Measurements from ENCODE around the gene RIMS4.

Gene RIMS4

GRCh38 chr20:44810061-44810390, 320 bp downstream of the RIMS4 start:
- no peak for TF ChIP-seq EZH2phosphoT487 (IDR thresholded peaks at IDR 0.05; ENCODE audit: borderline replicate concordance)
- TF ChIP-seq, protein P1, sequence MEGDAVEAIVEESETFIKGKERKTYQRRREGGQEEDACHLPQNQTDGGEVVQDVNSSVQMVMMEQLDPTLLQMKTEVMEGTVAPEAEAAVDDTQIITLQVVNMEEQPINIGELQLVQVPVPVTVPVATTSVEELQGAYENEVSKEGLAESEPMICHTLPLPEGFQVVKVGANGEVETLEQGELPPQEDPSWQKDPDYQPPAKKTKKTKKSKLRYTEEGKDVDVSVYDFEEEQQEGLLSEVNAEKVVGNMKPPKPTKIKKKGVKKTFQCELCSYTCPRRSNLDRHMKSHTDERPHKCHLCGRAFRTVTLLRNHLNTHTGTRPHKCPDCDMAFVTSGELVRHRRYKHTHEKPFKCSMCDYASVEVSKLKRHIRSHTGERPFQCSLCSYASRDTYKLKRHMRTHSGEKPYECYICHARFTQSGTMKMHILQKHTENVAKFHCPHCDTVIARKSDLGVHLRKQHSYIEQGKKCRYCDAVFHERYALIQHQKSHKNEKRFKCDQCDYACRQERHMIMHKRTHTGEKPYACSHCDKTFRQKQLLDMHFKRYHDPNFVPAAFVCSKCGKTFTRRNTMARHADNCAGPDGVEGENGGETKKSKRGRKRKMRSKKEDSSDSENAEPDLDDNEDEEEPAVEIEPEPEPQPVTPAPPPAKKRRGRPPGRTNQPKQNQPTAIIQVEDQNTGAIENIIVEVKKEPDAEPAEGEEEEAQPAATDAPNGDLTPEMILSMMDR (conservative IDR thresholded peaks at IDR 0.05; ENCODE audit: low read length) = no peak
- Histone ChIP-seq H3K36me3 (ENCODE audit: insufficient read depth, low read length) (no peaks in the 10 kb centered on the region), H3K9me3 (ENCODE audit: insufficient read depth, low read depth, low read length) (no peaks in the 10 kb centered on the region), H3K4me3 (ENCODE audit: low read length, poor library complexity, severe bottlenecking) (no peak overlapping the region), H3K27me3 (ENCODE audit: insufficient read depth, low read length, poor library complexity, severe bottlenecking) (no peaks in the 10 kb centered on the region), H3K79me2 (ENCODE audit: insufficient read depth, low read length) (no peaks in the 10 kb centered on the region), H3K9me2 (replicated peaks; ENCODE audit: low read depth, low read length) (no peaks in the 10 kb centered on the region), H3K4me2 (ENCODE audit: low read depth, low read length, poor library complexity, severe bottlenecking) (no peak overlapping the region), H3K4me1 (ENCODE audit: insufficient read depth, low read length, poor library complexity, severe bottlenecking) (no peaks in the 10 kb centered on the region), H3F3A (ENCODE audit: low read depth) (no peaks in the 10 kb centered on the region), H4K20me1 (ENCODE audit: insufficient read depth, low read length, poor library complexity, severe bottlenecking) (no peaks in the 10 kb centered on the region), H3K9ac (ENCODE audit: low read depth, low read length, poor library complexity, severe bottlenecking) (no peak overlapping the region), H2AFZ (ENCODE audit: low read length) (no peak overlapping the region)

- Histone ChIP-seq H3K4me3 (ENCODE audit: low read length, poor library complexity, severe bottlenecking) (no peak overlapping the region), H3K9me3 (ENCODE audit: insufficient read depth, low read depth, low read length) (no peaks in the 10 kb centered on the region), H3K79me2 (ENCODE audit: insufficient read depth, low read length) (no peaks in the 10 kb centered on the region), H4K20me1 (ENCODE audit: insufficient read depth, low read length, poor library complexity, severe bottlenecking) (no peaks in the 10 kb centered on the region), H3K9me2 (replicated peaks; ENCODE audit: low read depth, low read length) (no peaks in the 10 kb centered on the region), H3F3A (ENCODE audit: low read depth) (no peaks in the 10 kb centered on the region), H3K4me1 (ENCODE audit: insufficient read depth, low read length, poor library complexity, severe bottlenecking) (no peaks in the 10 kb centered on the region), H3K27me3 (ENCODE audit: insufficient read depth, low read length, poor library complexity, severe bottlenecking) (no peaks in the 10 kb centered on the region), H3K36me3 (ENCODE audit: insufficient read depth, low read length) (no peaks in the 10 kb centered on the region), H3K4me2 (ENCODE audit: low read depth, low read length, poor library complexity, severe bottlenecking) (no peak overlapping the region), H2AFZ (ENCODE audit: low read length) (no peak overlapping the region), H3K9ac (ENCODE audit: low read depth, low read length, poor library complexity, severe bottlenecking) (no peak overlapping the region)
- TF ChIP-seq, protein P1 (conservative IDR thresholded peaks at IDR 0.05; ENCODE audit: low read length) = no peak
- no peak for TF ChIP-seq EZH2phosphoT487 (IDR thresholded peaks at IDR 0.05; ENCODE audit: borderline replicate concordance)
These were observed 826 bp downstream of the RIMS4 start for GRCh38 chr20:44809380-44810060.

GRCh38 chr20:44807684-44808056, 2.7 kb downstream of the RIMS4 start:
- no peaks in the 10 kb centered on the region for H3K9me2 ChIP-seq (replicated peaks; ENCODE audit: low read depth, low read length)
- H3F3A ChIP-seq (ENCODE audit: low read depth) = no peaks in the 10 kb centered on the region
- no peaks in the 10 kb centered on the region for H3K79me2 ChIP-seq (ENCODE audit: insufficient read depth, low read length)
- H3K27me3 ChIP-seq (ENCODE audit: insufficient read depth, low read length, poor library complexity, severe bottlenecking) = no peaks in the 10 kb centered on the region
- TF ChIP-seq EZH2phosphoT487 (IDR thresholded peaks at IDR 0.05; ENCODE audit: borderline replicate concordance) = no peak
- TF ChIP-seq, protein P1 (conservative IDR thresholded peaks at IDR 0.05; ENCODE audit: low read length) = no peak
- H3K4me3 ChIP-seq (ENCODE audit: low read length, poor library complexity, severe bottlenecking) = no peak overlapping the region
- H3K9me3 ChIP-seq (ENCODE audit: insufficient read depth, low read depth, low read length) = no peaks in the 10 kb centered on the region
- H3K36me3 ChIP-seq (ENCODE audit: insufficient read depth, low read length) = no peaks in the 10 kb centered on the region
- no peak overlapping the region for H2AFZ ChIP-seq (ENCODE audit: low read length)
- no peak overlapping the region for H3K9ac ChIP-seq (ENCODE audit: low read depth, low read length, poor library complexity, severe bottlenecking)
- H3K4me1 ChIP-seq (ENCODE audit: insufficient read depth, low read length, poor library complexity, severe bottlenecking) = no peaks in the 10 kb centered on the region
- no peak overlapping the region for H3K4me2 ChIP-seq (ENCODE audit: low read depth, low read length, poor library complexity, severe bottlenecking)
- no peaks in the 10 kb centered on the region for H4K20me1 ChIP-seq (ENCODE audit: insufficient read depth, low read length, poor library complexity, severe bottlenecking)
